KMS-11 (cell line): Measurements from ENCODE around the gene BBC3.

Experiments used
- H2AFZ ChIP-seq: fragments of 200-600 bp; sonication (generic); 2 replicates; pipeline ENCODE4 v1.6.1; 2016; ENCODE audit warnings: antibody characterized with exemption, mixed run types, low read depth
- H3K27ac ChIP-seq: fragments of 200-600 bp; sonication (generic); 2 replicates; pipeline ENCODE4 v1.6.1; 2016; ENCODE audit warnings: mild to moderate bottlenecking, mixed run types
- H3K27me3 ChIP-seq: fragments of 200-600 bp; sonication (generic); 2 replicates; pipeline ENCODE4 v1.6.1; 2017; ENCODE audit warnings: mild to moderate bottlenecking, low read depth, mixed run types, moderate library complexity; ENCODE audit not compliant: insufficient read depth
- H3K36me3 ChIP-seq: fragments of 200-600 bp; sonication (generic); 2 replicates; pipeline ENCODE4 v1.6.1; 2017; ENCODE audit warnings: mild to moderate bottlenecking, mixed run types; ENCODE audit not compliant: insufficient read depth
- H3K4me1 ChIP-seq: fragments of 200-600 bp; sonication (generic); 2 replicates; pipeline ENCODE4 v1.6.1; 2016; ENCODE audit warnings: mild to moderate bottlenecking, low read depth, mixed run types; ENCODE audit not compliant: poor library complexity, severe bottlenecking
- H3K4me2 ChIP-seq: fragments of 200-600 bp; sonication (generic); 2 replicates; pipeline ENCODE4 v1.7.0; 2016; ENCODE audit warnings: mild to moderate bottlenecking, mixed run types
- H3K4me3 ChIP-seq: fragments of 200-600 bp; sonication (generic); IDR thresholded peaks from 2 replicates; pipeline ENCODE4 v1.6.1; 2017; ENCODE audit warnings: low read depth, low read length, mixed read lengths; ENCODE audit not compliant: insufficient read depth
- H3K79me2 ChIP-seq: fragments of 200-600 bp; sonication (generic); 2 replicates; pipeline ENCODE4 v1.6.1; 2016; ENCODE audit warnings: low read depth, mixed run types; ENCODE audit not compliant: insufficient read depth
- H3K9ac ChIP-seq: fragments of 200-600 bp; sonication (generic); 2 replicates; pipeline ENCODE4 v1.6.1; 2016; ENCODE audit warnings: mild to moderate bottlenecking, mixed run types
- H4K20me1 ChIP-seq: fragments of 200-600 bp; sonication (generic); 2 replicates; pipeline ENCODE4 v1.6.1; 2016; ENCODE audit warnings: mild to moderate bottlenecking, mixed run types; ENCODE audit not compliant: insufficient read depth
- TF ChIP-seq, protein P1 (sequence below): fragments of 200-600 bp; sonication (generic); conservative IDR thresholded peaks from 2 replicates; pipeline ENCODE4 v1.6.1; 2017; ENCODE audit warnings: low read depth, mild to moderate bottlenecking, antibody characterized with exemption, low read length, moderate library complexity, mixed read lengths

The BBC3 gene

GRCh38 chr19:47272448-47273312, 41.7 kb upstream of the BBC3 start:
- Histone ChIP-seq H3K79me2 (no peaks in the 10 kb centered on the region), H3K4me3 (no peak overlapping the region), H3K9ac (no peak overlapping the region), H4K20me1 (no peaks in the 10 kb centered on the region), H3K27ac (no peak overlapping the region), H3K4me2 (peak overlapping the region; percentile 100; the same call in 1 of the 2 replicates), H3K27me3 (no peaks in the 10 kb centered on the region), H2AFZ (no peak overlapping the region), H3K4me1 (peaks cover 10% of the 10 kb centered on the region), H3K36me3 (no peaks in the 10 kb centered on the region)
- TF ChIP-seq, protein P1, sequence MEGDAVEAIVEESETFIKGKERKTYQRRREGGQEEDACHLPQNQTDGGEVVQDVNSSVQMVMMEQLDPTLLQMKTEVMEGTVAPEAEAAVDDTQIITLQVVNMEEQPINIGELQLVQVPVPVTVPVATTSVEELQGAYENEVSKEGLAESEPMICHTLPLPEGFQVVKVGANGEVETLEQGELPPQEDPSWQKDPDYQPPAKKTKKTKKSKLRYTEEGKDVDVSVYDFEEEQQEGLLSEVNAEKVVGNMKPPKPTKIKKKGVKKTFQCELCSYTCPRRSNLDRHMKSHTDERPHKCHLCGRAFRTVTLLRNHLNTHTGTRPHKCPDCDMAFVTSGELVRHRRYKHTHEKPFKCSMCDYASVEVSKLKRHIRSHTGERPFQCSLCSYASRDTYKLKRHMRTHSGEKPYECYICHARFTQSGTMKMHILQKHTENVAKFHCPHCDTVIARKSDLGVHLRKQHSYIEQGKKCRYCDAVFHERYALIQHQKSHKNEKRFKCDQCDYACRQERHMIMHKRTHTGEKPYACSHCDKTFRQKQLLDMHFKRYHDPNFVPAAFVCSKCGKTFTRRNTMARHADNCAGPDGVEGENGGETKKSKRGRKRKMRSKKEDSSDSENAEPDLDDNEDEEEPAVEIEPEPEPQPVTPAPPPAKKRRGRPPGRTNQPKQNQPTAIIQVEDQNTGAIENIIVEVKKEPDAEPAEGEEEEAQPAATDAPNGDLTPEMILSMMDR = no peak

DNA sequence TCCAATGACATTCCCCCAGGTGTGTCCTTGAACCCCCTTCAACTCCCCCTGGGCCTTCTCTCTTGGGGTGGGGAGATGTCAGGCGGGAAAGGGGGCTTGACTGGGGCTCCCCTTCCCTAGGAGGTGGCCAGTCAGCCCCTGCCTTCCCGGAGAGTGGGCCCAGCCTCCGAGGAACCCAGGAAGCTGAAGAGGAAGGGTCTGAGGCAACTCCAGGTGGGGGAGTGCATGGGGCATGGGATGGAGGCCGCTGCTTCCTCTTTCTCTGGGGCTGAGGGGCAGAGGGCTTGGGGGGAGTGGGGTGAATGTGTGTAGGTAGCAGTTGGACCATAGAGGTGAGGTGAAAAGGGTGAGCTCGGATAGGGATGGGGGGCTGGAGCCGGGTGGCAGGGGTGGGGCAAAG, 41.0 kb upstream of the BBC3 start:
- no peak overlapping the region for H3K4me2 ChIP-seq
- TF ChIP-seq, protein P1 = no peak
- no peak overlapping the region for H3K9ac ChIP-seq
- no peaks in the 10 kb centered on the region for H3K36me3 ChIP-seq
- H3K4me1 ChIP-seq = peaks cover 10% of the 10 kb centered on the region
- H4K20me1 ChIP-seq = no peaks in the 10 kb centered on the region
- H3K79me2 ChIP-seq = no peaks in the 10 kb centered on the region
- no peaks in the 10 kb centered on the region for H3K27me3 ChIP-seq
- H3K4me3 ChIP-seq = no peak overlapping the region
- no peak overlapping the region for H3K27ac ChIP-seq
- H2AFZ ChIP-seq = no peak overlapping the region

DNA sequence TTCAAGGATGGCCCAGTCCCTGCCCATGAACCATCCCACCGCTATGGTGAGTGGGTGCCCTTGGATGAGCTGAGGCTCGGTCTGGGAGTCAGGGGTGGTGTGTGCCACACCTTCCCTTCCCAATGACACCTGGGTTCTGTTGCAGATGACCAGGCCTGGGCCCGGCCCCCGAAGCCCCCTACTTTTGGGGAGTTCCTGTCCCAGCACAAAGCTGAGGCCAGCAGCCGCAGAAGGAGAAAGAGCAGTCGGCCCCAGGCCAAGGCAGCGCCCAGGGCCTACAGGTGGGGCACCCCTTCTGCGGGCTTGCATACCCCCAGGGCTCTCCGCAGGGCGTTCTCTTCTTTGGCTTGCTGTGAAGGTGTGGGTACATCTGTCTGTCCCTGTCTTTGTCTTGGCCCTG, 39.4 kb upstream of the BBC3 start:
- Histone ChIP-seq H3K9ac (no peak overlapping the region), H3K4me3 (no peak overlapping the region), H4K20me1 (no peaks in the 10 kb centered on the region), H3K36me3 (no peaks in the 10 kb centered on the region), H3K4me1 (peaks cover 5% of the 10 kb centered on the region), H3K27me3 (no peaks in the 10 kb centered on the region), H3K79me2 (no peaks in the 10 kb centered on the region), H3K4me2 (no peak overlapping the region), H3K27ac (no peak overlapping the region), H2AFZ (no peak overlapping the region)
- TF ChIP-seq, protein P1 = no peak

GRCh38 chr19:47269596-47269995, 38.6 kb upstream of the BBC3 start:
- Histone ChIP-seq H3K4me1 (no peaks in the 10 kb centered on the region), H4K20me1 (no peaks in the 10 kb centered on the region), H3K27ac (no peak overlapping the region), H3K4me3 (no peak overlapping the region), H3K9ac (no peak overlapping the region), H3K27me3 (no peaks in the 10 kb centered on the region), H3K79me2 (no peaks in the 10 kb centered on the region), H2AFZ (no peak overlapping the region), H3K4me2 (no peak overlapping the region), H3K36me3 (no peaks in the 10 kb centered on the region)
- TF ChIP-seq, protein P1 = no peak
